Measurements from ENCODE around the gene SNN.

SNN gene

GRCh38 chr16:11692651-11693050 lies 24.4 kb downstream of the SNN start:
- Histone ChIP-seq H3K9ac (ENCODE audit: low read depth, low read length, poor library complexity) (no peak overlapping the region), H2BK120ac (ENCODE audit: low read depth, low read length) (no peak overlapping the region), H3K9me3 (replicated peaks in 1 of 2; ENCODE audit: control insufficient read depth in 2 of 2, insufficient read depth in 1 of 2, low read depth in 1 of 2, low read length in 2 of 2) (no peaks in the 10 kb centered on the region), H3K27ac (replicated peaks; ENCODE audit: low read length) (no peak overlapping the region), H4K91ac (ENCODE audit: low read depth, low read length, poor library complexity) (no peak overlapping the region), H3K4ac (ENCODE audit: low read length) (no peak overlapping the region), H2AFZ (ENCODE audit: low read length) (no peak overlapping the region), H3K79me1 (ENCODE audit: low read depth, low read length) (peaks cover 1% of the 10 kb centered on the region), H2BK15ac (ENCODE audit: low read length) (no peak overlapping the region), H3K4me1 (ENCODE audit: control insufficient read depth in 2 of 2, insufficient read depth in 1 of 2, low read depth in 1 of 2, low read length in 2 of 2) (peaks cover 5 to 6% of the 10 kb centered on the region in 2 donors), H2AK5ac (ENCODE audit: low read depth, low read length) (no peak overlapping the region), H3K14ac (ENCODE audit: low read length) (no peak overlapping the region), H2BK12ac (ENCODE audit: low read length) (no peak overlapping the region), H3K4me3 (ENCODE audit: low read length in 2 of 2) (no peak overlapping the region), H3K23ac (ENCODE audit: low read depth, low read length, poor library complexity) (peak overlapping the region; percentile 58), H3K36me3 (replicated peaks in 1 of 2; ENCODE audit: control insufficient read depth in 2 of 2, insufficient read depth in 2 of 2, low read length in 2 of 2) (peaks cover 18 to 71% of the 10 kb centered on the region in 2 donors), H2BK5ac (ENCODE audit: low read length) (peak overlapping the region; percentile 2), H3K18ac (ENCODE audit: low read length) (no peak overlapping the region), H3K27me3 (ENCODE audit: control insufficient read depth in 3 of 3, insufficient read depth in 3 of 3, low read depth in 1 of 3, low read length in 3 of 3) (no peaks in the 10 kb centered on the region), H3K4me2 (ENCODE audit: insufficient read depth, low read length, poor library complexity, severe bottlenecking) (no peak overlapping the region), H4K8ac (ENCODE audit: low read depth, low read length) (no peak overlapping the region)
- DNase-seq (ENCODE audit: low spot score) = no peak
- no CpG with 5 or more reads among the region's 6 CpGs for WGBS, 2 donors (ENCODE audit: extremely low coverage in 2 of 2, insufficient read length in 2 of 2, insufficient replicate concordance in 1 of 2)

DNA sequence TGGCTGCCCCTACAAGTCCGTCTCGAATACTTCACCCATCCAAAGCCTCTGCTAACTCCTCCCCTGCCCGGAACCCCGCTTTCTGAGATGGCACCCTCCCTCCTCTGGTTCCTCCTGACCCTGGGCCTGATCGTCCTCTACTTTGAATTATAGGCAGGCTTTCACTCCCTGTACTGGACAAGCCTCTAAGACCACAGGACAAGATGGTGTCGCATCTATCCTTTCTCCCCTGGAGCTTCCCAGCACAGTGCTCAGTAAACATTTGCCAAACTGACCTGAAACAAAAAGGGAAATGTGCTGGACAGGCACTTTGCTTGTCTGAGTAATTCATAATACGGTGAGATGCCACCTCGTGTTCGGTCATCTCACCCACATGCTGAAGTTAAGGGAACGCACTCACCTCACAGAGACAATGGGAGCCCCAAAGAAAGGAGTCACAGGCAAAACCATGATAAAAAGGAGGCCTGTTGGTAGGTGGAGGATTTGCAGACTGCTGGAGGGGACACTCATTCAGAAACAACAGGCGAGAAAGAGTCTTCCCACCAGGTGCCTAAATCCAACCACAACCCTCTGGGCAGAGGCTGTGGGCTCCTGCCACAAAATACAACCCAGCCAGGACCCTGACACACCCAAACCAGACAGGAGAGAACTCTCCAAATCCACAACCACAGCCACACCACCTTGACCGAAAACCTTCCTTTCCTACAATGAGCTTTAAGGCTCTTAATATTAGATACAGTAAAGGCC lies 28.2 kb downstream of the SNN start:
- Histone ChIP-seq H3K14ac (ENCODE audit: low read length) (no peak overlapping the region), H2BK15ac (ENCODE audit: low read length) (no peak overlapping the region), H3K9me3 (replicated peaks in 1 of 2; ENCODE audit: control insufficient read depth in 2 of 2, insufficient read depth in 1 of 2, low read depth in 1 of 2, low read length in 2 of 2) (no peaks in the 10 kb centered on the region), H3K23ac (ENCODE audit: low read depth, low read length, poor library complexity) (no peak overlapping the region), H3K4me2 (ENCODE audit: insufficient read depth, low read length, poor library complexity, severe bottlenecking) (no peak overlapping the region), H4K91ac (ENCODE audit: low read depth, low read length, poor library complexity) (no peak overlapping the region), H3K4me1 (ENCODE audit: control insufficient read depth in 2 of 2, insufficient read depth in 1 of 2, low read depth in 1 of 2, low read length in 2 of 2) (peaks cover 0 to 3% of the 10 kb centered on the region in 2 donors), H3K27me3 (ENCODE audit: control insufficient read depth in 3 of 3, insufficient read depth in 3 of 3, low read depth in 1 of 3, low read length in 3 of 3) (no peaks in the 10 kb centered on the region), H2BK120ac (ENCODE audit: low read depth, low read length) (no peak overlapping the region), H3K27ac (replicated peaks; ENCODE audit: low read length) (no peak overlapping the region), H3K79me1 (ENCODE audit: low read depth, low read length) (peaks cover 3% of the 10 kb centered on the region), H2AFZ (ENCODE audit: low read length) (no peak overlapping the region), H3K9ac (ENCODE audit: low read depth, low read length, poor library complexity) (no peak overlapping the region), H4K8ac (ENCODE audit: low read depth, low read length) (no peak overlapping the region), H2AK5ac (ENCODE audit: low read depth, low read length) (no peak overlapping the region), H3K18ac (ENCODE audit: low read length) (no peak overlapping the region), H3K36me3 (replicated peaks in 1 of 2; ENCODE audit: control insufficient read depth in 2 of 2, insufficient read depth in 2 of 2, low read length in 2 of 2) (peaks cover 20 to 73% of the 10 kb centered on the region in 2 donors), H3K4me3 (ENCODE audit: low read length in 2 of 2) (no peak overlapping the region), H2BK5ac (ENCODE audit: low read length) (no peak overlapping the region), H2BK12ac (ENCODE audit: low read length) (no peak overlapping the region), H3K4ac (ENCODE audit: low read length) (no peak overlapping the region)
- no peak for DNase-seq (ENCODE audit: low spot score)
- WGBS, 2 donors (ENCODE audit: extremely low coverage in 2 of 2, insufficient read length in 2 of 2, insufficient replicate concordance in 1 of 2) = no CpG with 5 or more reads among the region's 12 CpGs

DNA sequence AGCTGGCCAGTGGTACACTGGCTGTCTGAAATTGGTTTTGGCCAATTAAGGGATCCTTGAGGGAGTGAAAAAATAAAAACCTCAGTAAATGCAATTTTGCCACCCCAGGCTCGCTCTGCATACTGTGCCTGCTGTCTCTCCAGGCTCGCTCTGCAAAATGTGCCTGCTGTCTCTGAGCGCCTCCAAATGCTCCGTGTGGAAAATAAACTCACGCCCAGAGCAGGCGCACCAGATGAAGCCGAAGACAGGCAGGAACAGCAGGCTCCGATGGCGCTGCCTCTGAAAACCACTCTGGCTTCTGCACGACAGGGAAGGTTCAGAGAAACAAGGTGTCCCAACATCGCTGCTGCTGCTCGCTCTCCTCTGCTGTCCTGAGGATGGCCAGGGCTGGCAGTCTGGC lies 29.1 kb downstream of the SNN start:
- H2AK5ac ChIP-seq (ENCODE audit: low read depth, low read length) = no peak overlapping the region
- peaks cover 15 to 64% of the 10 kb centered on the region in 2 donors for H3K36me3 ChIP-seq (replicated peaks in 1 of 2; ENCODE audit: control insufficient read depth in 2 of 2, insufficient read depth in 2 of 2, low read length in 2 of 2)
- no peak overlapping the region for H2BK5ac ChIP-seq (ENCODE audit: low read length)
- no peak overlapping the region for H4K91ac ChIP-seq (ENCODE audit: low read depth, low read length, poor library complexity)
- WGBS, 2 donors (ENCODE audit: extremely low coverage in 2 of 2, insufficient read length in 2 of 2, insufficient replicate concordance in 1 of 2) = no CpG with 5 or more reads among the region's 12 CpGs
- no peak overlapping the region for H3K4me3 ChIP-seq (ENCODE audit: low read length in 2 of 2)
- H4K8ac ChIP-seq (ENCODE audit: low read depth, low read length) = no peak overlapping the region
- H3K23ac ChIP-seq (ENCODE audit: low read depth, low read length, poor library complexity) = no peak overlapping the region
- no peak overlapping the region for H2BK15ac ChIP-seq (ENCODE audit: low read length)
- no peak for DNase-seq (ENCODE audit: low spot score)
- H3K9me3 ChIP-seq (replicated peaks in 1 of 2; ENCODE audit: control insufficient read depth in 2 of 2, insufficient read depth in 1 of 2, low read depth in 1 of 2, low read length in 2 of 2) = no peaks in the 10 kb centered on the region
- H3K14ac ChIP-seq (ENCODE audit: low read length) = no peak overlapping the region
- no peak overlapping the region for H2AFZ ChIP-seq (ENCODE audit: low read length)
- no peak overlapping the region for H2BK120ac ChIP-seq (ENCODE audit: low read depth, low read length)
- H3K27me3 ChIP-seq (ENCODE audit: control insufficient read depth in 3 of 3, insufficient read depth in 3 of 3, low read depth in 1 of 3, low read length in 3 of 3) = no peaks in the 10 kb centered on the region
- H3K4ac ChIP-seq (ENCODE audit: low read length) = no peak overlapping the region
- H3K4me1 ChIP-seq (ENCODE audit: control insufficient read depth in 2 of 2, insufficient read depth in 1 of 2, low read depth in 1 of 2, low read length in 2 of 2) = peaks cover 0 to 3% of the 10 kb centered on the region in 2 donors
- no peak overlapping the region for H3K27ac ChIP-seq (replicated peaks; ENCODE audit: low read length)
- H3K79me1 ChIP-seq (ENCODE audit: low read depth, low read length) = peaks cover 3% of the 10 kb centered on the region
- H3K4me2 ChIP-seq (ENCODE audit: insufficient read depth, low read length, poor library complexity, severe bottlenecking) = no peak overlapping the region
- no peak overlapping the region for H3K9ac ChIP-seq (ENCODE audit: low read depth, low read length, poor library complexity)
- H3K18ac ChIP-seq (ENCODE audit: low read length) = peak overlapping the region; percentile 52
- H2BK12ac ChIP-seq (ENCODE audit: low read length) = no peak overlapping the region

DNA sequence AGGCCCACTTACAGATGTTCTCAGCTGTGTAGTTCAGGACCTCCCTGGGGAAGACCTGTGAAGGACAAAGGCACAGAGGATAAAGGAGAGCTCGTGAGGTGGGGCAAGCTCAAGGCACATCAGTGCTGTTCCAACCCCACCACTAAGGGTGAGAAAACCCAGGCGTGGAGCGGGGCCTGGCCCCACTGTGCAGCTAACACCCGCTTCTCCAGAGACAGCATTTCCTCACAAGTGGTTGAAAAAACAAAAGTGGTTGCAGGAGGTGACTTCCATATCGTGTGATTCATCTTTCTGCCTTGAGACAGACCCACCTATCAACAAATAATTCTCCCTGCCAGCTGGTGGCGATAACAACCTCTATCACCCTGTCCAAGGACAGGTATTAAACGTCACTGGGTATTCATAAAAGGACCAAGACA lies 30.0 kb downstream of the SNN start:
- Histone ChIP-seq H2BK12ac (ENCODE audit: low read length) (no peak overlapping the region), H3K9me3 (replicated peaks in 1 of 2; ENCODE audit: control insufficient read depth in 2 of 2, insufficient read depth in 1 of 2, low read depth in 1 of 2, low read length in 2 of 2) (no peaks in the 10 kb centered on the region), H3K14ac (ENCODE audit: low read length) (no peak overlapping the region), H3K4ac (ENCODE audit: low read length) (no peak overlapping the region), H3K4me1 (ENCODE audit: control insufficient read depth in 2 of 2, insufficient read depth in 1 of 2, low read depth in 1 of 2, low read length in 2 of 2) (peaks cover 0 to 3% of the 10 kb centered on the region in 2 donors), H3K4me2 (ENCODE audit: insufficient read depth, low read length, poor library complexity, severe bottlenecking) (no peak overlapping the region), H2BK15ac (ENCODE audit: low read length) (no peak overlapping the region), H2BK5ac (ENCODE audit: low read length) (no peak overlapping the region), H3K9ac (ENCODE audit: low read depth, low read length, poor library complexity) (no peak overlapping the region), H4K8ac (ENCODE audit: low read depth, low read length) (no peak overlapping the region), H3K23ac (ENCODE audit: low read depth, low read length, poor library complexity) (no peak overlapping the region), H4K91ac (ENCODE audit: low read depth, low read length, poor library complexity) (no peak overlapping the region), H2BK120ac (ENCODE audit: low read depth, low read length) (no peak overlapping the region), H3K36me3 (replicated peaks in 1 of 2; ENCODE audit: control insufficient read depth in 2 of 2, insufficient read depth in 2 of 2, low read length in 2 of 2) (peaks cover 18 to 60% of the 10 kb centered on the region in 2 donors), H2AFZ (ENCODE audit: low read length) (no peak overlapping the region), H3K18ac (ENCODE audit: low read length) (no peak overlapping the region), H3K79me1 (ENCODE audit: low read depth, low read length) (peaks cover 3% of the 10 kb centered on the region), H3K27me3 (ENCODE audit: control insufficient read depth in 3 of 3, insufficient read depth in 3 of 3, low read depth in 1 of 3, low read length in 3 of 3) (no peaks in the 10 kb centered on the region), H2AK5ac (ENCODE audit: low read depth, low read length) (no peak overlapping the region), H3K4me3 (ENCODE audit: low read length in 2 of 2) (no peak overlapping the region), H3K27ac (replicated peaks; ENCODE audit: low read length) (no peak overlapping the region)
- no peak for DNase-seq (ENCODE audit: low spot score)
- WGBS, 2 donors (ENCODE audit: extremely low coverage in 2 of 2, insufficient read length in 2 of 2, insufficient replicate concordance in 1 of 2) = no CpG with 5 or more reads among the region's 7 CpGs
